ENCODE results near the gene HSPA14. TPM values are rescaled to one million over a fixed set of nuclear protein-coding genes. Genes with fewer than 3 reads are reported as not detected.

HSPA14 gene
- total RNA-seq, 3 donors from 2014 or later: 9.3 to 16.7 (median 16.4) TPM

DNA sequence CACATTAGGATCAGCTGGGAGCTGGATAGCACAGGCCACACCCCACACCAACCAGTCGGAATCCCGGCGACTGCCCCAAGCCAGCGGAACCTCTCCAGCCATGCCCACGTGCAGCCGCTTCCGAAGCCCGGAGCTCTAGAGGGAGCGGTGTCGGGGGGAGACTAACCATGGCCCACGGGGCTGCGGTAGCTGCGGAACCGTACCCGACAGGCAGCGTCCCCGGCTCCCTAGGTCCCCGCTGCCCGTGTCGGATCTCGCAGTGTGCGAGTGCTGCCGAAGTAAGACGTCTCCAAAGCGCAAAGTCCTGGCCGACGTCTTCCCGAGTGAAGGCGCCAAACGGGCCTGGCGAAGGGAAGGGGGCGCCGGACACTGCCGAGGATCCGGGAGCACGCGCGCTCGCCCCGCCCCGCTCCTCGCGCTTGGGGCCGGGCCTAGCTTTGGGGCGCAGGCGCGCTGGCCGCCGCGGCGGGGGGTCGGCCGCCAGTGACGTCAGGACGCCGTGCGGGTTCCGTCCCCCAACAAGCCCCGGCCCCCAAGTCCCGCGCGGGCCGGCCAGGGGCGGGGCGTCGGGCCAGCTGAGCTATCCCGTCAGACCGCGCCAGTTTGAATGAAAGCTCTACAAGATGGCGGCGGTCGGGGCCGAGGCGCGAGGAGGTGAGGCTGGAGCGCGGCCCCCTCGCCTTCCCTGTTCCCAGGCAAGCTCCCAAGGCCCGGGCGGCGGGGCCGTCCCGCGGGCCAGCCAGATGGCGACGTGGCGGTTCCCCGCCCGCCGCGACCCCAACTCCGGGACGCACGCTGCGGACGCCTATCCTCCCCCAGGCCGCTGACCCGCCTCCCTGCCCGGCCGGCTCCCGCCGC is 40.4 kb downstream of the HSPA14 start, which contains the start of gene SUV39H2:
Gene SUV39H2 (plus strand): TSS at position 601 of the 858 bp plus-strand sequence. CDS start 23 bp downstream, at position 624.
- H3K4me1 ChIP-seq: no peaks in the 10 kb centered on the region
- TF ChIP-seq POLR2AphosphoS5 (IDR thresholded peaks at IDR 0.05) (peak; percentile 68 to 78 (median 72)), POLR2A (IDR thresholded peaks at IDR 0.05) (no peak)
- peak within 1 kb of the TSS; percentile 91 to 96 for H3K27ac ChIP-seq
- H3K4me3 ChIP-seq: peak within 1 kb of the TSS; percentile 84 to 94 (median 84)
- peak; percentile 94 to 95 for DNase-seq (ENCODE audit: low spot score in 2 of 2)
- no peaks in the 10 kb centered on the region for H3K9me3 ChIP-seq
- no peaks in the 10 kb centered on the region for H3K36me3 ChIP-seq
- H3K27me3 ChIP-seq: no peaks in the 10 kb centered on the region
- intact Hi-C loops (cut with DNase I; ENCODE audit: low total_unique reads): no loop called here

DNA sequence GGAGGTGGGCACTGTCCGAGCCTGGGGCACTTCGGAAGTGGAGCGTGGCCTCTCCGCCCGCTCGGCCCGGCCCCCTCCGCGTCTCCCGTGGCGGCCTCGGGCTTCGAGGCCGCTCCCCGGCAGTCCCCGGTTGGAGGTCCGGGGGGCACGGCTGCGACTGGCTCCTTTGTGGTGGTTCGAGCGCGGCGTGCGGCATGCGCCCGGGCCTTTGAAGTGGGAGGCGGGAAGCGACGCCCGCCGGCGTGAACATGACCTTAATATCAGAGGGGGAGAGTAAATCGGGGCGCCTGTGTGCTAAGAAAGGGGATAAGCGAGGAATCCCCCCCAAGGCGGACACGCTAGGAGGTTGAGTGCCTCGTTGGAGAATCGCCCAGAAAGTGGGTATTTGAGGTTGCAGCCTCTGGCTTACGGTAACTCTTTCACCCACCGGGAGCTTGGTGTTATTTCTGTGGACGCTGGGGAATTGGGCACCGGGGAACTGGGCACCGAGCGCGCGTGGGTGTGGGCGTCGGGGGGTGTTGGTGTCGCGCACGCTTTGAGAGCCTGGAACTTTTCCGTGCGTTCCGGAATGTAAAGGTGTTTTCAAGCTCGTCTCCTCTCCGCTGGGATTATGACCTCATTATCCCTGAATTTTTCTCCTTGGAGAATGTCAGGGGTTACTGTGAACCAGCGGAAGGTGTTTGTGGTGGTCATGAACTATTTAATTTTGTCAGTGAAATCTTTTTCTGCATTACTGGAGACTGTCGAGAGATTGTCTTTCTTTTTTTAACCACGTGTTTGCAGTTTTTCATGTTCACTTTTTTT is 41.2 kb downstream of the HSPA14 start:
- TF ChIP-seq, protein P1, sequence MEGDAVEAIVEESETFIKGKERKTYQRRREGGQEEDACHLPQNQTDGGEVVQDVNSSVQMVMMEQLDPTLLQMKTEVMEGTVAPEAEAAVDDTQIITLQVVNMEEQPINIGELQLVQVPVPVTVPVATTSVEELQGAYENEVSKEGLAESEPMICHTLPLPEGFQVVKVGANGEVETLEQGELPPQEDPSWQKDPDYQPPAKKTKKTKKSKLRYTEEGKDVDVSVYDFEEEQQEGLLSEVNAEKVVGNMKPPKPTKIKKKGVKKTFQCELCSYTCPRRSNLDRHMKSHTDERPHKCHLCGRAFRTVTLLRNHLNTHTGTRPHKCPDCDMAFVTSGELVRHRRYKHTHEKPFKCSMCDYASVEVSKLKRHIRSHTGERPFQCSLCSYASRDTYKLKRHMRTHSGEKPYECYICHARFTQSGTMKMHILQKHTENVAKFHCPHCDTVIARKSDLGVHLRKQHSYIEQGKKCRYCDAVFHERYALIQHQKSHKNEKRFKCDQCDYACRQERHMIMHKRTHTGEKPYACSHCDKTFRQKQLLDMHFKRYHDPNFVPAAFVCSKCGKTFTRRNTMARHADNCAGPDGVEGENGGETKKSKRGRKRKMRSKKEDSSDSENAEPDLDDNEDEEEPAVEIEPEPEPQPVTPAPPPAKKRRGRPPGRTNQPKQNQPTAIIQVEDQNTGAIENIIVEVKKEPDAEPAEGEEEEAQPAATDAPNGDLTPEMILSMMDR (IDR thresholded peaks at IDR 0.05): no peak
- no peak for TF ChIP-seq POLR2A (IDR thresholded peaks at IDR 0.05)
- no peak for TF ChIP-seq POLR2AphosphoS5 (IDR thresholded peaks at IDR 0.05)
- peak in 1 of 2 donors; percentile 18 for DNase-seq (ENCODE audit: low spot score in 2 of 2)
- no peaks in the 10 kb centered on the region for H3K9me3 ChIP-seq
- no peaks in the 10 kb centered on the region for H3K27me3 ChIP-seq
- no peaks in the 10 kb centered on the region for H3K36me3 ChIP-seq
- no peaks in the 10 kb centered on the region for H3K4me1 ChIP-seq
- peak overlapping the region; percentile 91 to 96 for H3K27ac ChIP-seq
- H3K4me3 ChIP-seq: peak overlapping the region; percentile 84 to 94 (median 84)
- intact Hi-C loops (cut with DNase I; ENCODE audit: low total_unique reads): no loop called here

DNA sequence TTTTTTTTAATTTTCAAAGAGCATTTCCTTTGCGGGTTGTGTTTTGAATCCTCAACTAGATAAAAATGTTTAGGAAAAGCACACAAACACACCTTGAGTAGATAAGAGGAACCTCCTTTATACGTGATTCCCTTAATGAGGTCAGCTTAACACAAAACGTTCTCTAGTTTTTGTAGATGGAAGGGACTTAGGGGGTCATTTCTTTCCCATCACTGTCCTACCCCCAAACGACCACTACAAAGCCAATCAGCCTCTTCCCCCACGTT is 41.8 kb downstream of the HSPA14 start:
- Histone ChIP-seq H3K4me1 (no peaks in the 10 kb centered on the region), H3K27me3 (no peaks in the 10 kb centered on the region), H3K36me3 (no peaks in the 10 kb centered on the region), H3K27ac (no peak overlapping the region), H3K4me3 (peak overlapping the region; percentile 84 to 94 (median 84)), H3K9me3 (no peaks in the 10 kb centered on the region)
- TF ChIP-seq POLR2AphosphoS5 (IDR thresholded peaks at IDR 0.05): no peak
- TF ChIP-seq POLR2A (IDR thresholded peaks at IDR 0.05): no peak
- TF ChIP-seq, protein P1 (IDR thresholded peaks at IDR 0.05): no peak
- DNase-seq (ENCODE audit: low spot score in 2 of 2): no peak
- intact Hi-C loops (cut with DNase I; ENCODE audit: low total_unique reads): no loop called here

DNA sequence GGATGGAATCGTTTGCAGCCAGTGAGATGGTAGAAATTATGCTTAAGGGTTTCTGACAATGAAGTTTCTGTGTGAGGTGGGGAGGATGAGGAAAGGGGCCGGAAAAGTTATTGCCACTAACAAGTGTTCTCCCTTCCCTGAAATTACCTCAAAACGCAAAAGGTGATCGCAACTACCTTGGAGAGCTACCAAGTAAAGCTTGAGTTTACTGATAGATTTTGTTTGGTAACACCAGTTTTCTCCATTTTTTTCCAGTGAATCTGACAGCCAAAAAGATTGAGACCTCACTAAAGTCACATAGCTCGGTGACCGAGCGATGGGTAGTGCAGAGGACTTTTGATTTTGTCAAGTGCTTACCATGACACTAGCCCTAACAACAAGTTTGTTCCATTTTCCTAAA is 42.1 kb downstream of the HSPA14 start:
- DNase-seq (ENCODE audit: low spot score in 2 of 2): no peak
- H3K27ac ChIP-seq: no peak overlapping the region
- no peaks in the 10 kb centered on the region for H3K36me3 ChIP-seq
- TF ChIP-seq, protein P1 (IDR thresholded peaks at IDR 0.05): no peak
- TF ChIP-seq POLR2A (IDR thresholded peaks at IDR 0.05) (no peak), POLR2AphosphoS5 (IDR thresholded peaks at IDR 0.05) (no peak)
- intact Hi-C loops (cut with DNase I; ENCODE audit: low total_unique reads): no loop called here
- H3K9me3 ChIP-seq: no peaks in the 10 kb centered on the region
- H3K4me1 ChIP-seq: no peaks in the 10 kb centered on the region
- peak overlapping the region in 1 of 3 donors; percentile 84 for H3K4me3 ChIP-seq
- no peaks in the 10 kb centered on the region for H3K27me3 ChIP-seq

DNA sequence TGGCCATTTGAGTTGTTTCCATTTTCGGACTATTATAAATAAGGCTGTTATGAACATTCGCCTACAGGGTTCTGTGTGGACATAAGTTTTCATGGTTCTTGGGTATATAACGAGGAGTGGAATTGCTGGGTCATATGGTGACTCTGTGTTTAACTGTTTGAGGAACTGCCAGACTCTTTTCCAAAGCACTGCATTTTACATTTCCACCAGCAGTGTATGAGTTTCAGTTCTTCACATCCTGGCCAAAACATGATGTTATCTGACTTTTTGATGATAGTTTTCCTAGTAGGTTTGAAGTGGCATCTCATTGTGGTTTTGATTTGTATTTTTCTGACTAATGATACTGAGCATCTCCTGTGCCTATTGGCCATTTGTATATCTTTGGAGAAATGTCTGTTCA is 46.0 kb downstream of the HSPA14 start:
- Histone ChIP-seq H3K4me1 (no peaks in the 10 kb centered on the region), H3K27ac (no peak overlapping the region), H3K36me3 (no peaks in the 10 kb centered on the region), H3K4me3 (no peak overlapping the region), H3K9me3 (no peaks in the 10 kb centered on the region), H3K27me3 (no peaks in the 10 kb centered on the region)
- intact Hi-C loops (cut with DNase I; ENCODE audit: low total_unique reads): no loop called here
- DNase-seq (ENCODE audit: low spot score in 2 of 2): no peak
- TF ChIP-seq, protein P1 (IDR thresholded peaks at IDR 0.05): no peak
- TF ChIP-seq POLR2A (IDR thresholded peaks at IDR 0.05): no peak
- no peak for TF ChIP-seq POLR2AphosphoS5 (IDR thresholded peaks at IDR 0.05)
